GM23338 (cell line): ENCODE results near the gene CHRDL1. TPM values are rescaled to one million over a fixed set of nuclear protein-coding genes. Genes with fewer than 3 reads are reported as not detected.
A peak's percentile ranks its signal among the peaks of the same experiment; 100 is the strongest.

ENCODE experiments used
- ATAC-seq: fragments of 200-7000 bp; cut with Tn5 transposase; 3 replicates; pipeline ENCODE4 v1.9.1; 2020
- DNase-seq: peaks from one replicate; pipeline ENCODE4 v3.0.0-alpha.2; 2015; ENCODE audit warnings: low spot score
- H2AFZ ChIP-seq: fragments of 200-600 bp; sonication (generic); 2 replicates; pipeline ENCODE4 v1.8.0; 2016; ENCODE audit warnings: antibody characterized with exemption, mild to moderate bottlenecking, moderate library complexity
- H3F3A ChIP-seq: fragments of 200-600 bp; sonication (generic); replicated peaks from 2 replicates; pipeline ENCODE4 v1.8.0; 2017; ENCODE audit warnings: antibody characterized with exemption, mixed run types, low read depth
- H3K27ac ChIP-seq: fragments of 200-600 bp; sonication (generic); 2 replicates; pipeline ENCODE4 v1.6.1; 2016; ENCODE audit warnings: low read depth
- H3K27me3 ChIP-seq: fragments of 200-600 bp; sonication (generic); 2 replicates; pipeline ENCODE4 v1.8.0; 2016; ENCODE audit warnings: mild to moderate bottlenecking, mixed run types, moderate library complexity; ENCODE audit not compliant: insufficient read depth
- H3K36me3 ChIP-seq: fragments of 200-600 bp; sonication (generic); 2 replicates; pipeline ENCODE4 v1.8.0; 2016; ENCODE audit warnings: mild to moderate bottlenecking; ENCODE audit not compliant: insufficient read depth
- H3K4me1 ChIP-seq: fragments of 200-600 bp; sonication (generic); 2 replicates; pipeline ENCODE4 v1.8.0; 2016; ENCODE audit warnings: mild to moderate bottlenecking, moderate library complexity; ENCODE audit not compliant: insufficient read depth
- H3K4me2 ChIP-seq: fragments of 200-600 bp; sonication (generic); 2 replicates; pipeline ENCODE4 v1.7.1; 2017; ENCODE audit warnings: mixed run types
- H3K4me3 ChIP-seq: fragments of 200-600 bp; sonication (generic); 2 replicates; pipeline ENCODE4 v1.6.1; 2016; ENCODE audit warnings: mixed run types
- H3K79me2 ChIP-seq: fragments of 200-600 bp; sonication (generic); replicated peaks from 2 replicates; pipeline ENCODE4 v1.8.0; 2017; ENCODE audit warnings: mild to moderate bottlenecking; ENCODE audit not compliant: insufficient read depth
- H3K9me2 ChIP-seq: fragments of 200-600 bp; sonication (generic); 2 replicates; pipeline ENCODE4 v1.8.0; 2017; ENCODE audit not compliant: insufficient read depth
- H4K20me1 ChIP-seq: fragments of 200-600 bp; sonication (generic); replicated peaks from 2 replicates; pipeline ENCODE4 v1.8.0; 2017; ENCODE audit warnings: mild to moderate bottlenecking; ENCODE audit not compliant: insufficient read depth
- H3K27ac Mint-ChIP-seq: 2 replicates; pipeline ENCODE4 v1.8.0; 2020; ENCODE audit warnings: inconsistent platforms, mild to moderate bottlenecking, moderate library complexity, mixed read lengths
- H3K27me3 Mint-ChIP-seq: 3 replicates; pipeline ENCODE4 v1.8.0; 2022; ENCODE audit warnings: low read depth, mild to moderate bottlenecking, moderate library complexity, mixed read lengths, inconsistent platforms; ENCODE audit not compliant: insufficient read depth, poor library complexity
- H3K36me3 Mint-ChIP-seq: 3 replicates; pipeline ENCODE4 v1.8.0; 2021; ENCODE audit warnings: low read depth, mild to moderate bottlenecking, inconsistent platforms, moderate library complexity, mixed read lengths
- H3K4me1 Mint-ChIP-seq: 3 replicates; pipeline ENCODE4 v1.8.0; 2020; ENCODE audit warnings: mild to moderate bottlenecking, inconsistent platforms, mixed read lengths
- H3K4me3 Mint-ChIP-seq: 3 replicates; pipeline ENCODE4 v1.8.0; 2021; ENCODE audit warnings: moderate library complexity, mild to moderate bottlenecking, inconsistent platforms, mixed read lengths
- H3K9me3 Mint-ChIP-seq: 3 replicates; pipeline ENCODE4 v1.8.0; 2020; ENCODE audit warnings: moderate library complexity, mild to moderate bottlenecking, inconsistent platforms, mixed read lengths
- EZH2 ChIP-seq: fragments of 200-600 bp; sonication (generic); IDR thresholded peaks from one replicate; pipeline ENCODE4 v1.8.0; 2017; ENCODE audit warnings: antibody characterized with exemption, mild to moderate bottlenecking, low read depth; ENCODE audit not compliant: unreplicated experiment
- NANOG ChIP-seq: IDR thresholded peaks from 2 replicates; pipeline ENCODE4 v1.6.1; 2016; ENCODE audit warnings: antibody characterized with exemption, borderline replicate concordance
- ZNF114 ChIP-seq: fragments of 250-450 bp; sonication (Bioruptor Pico); IDR thresholded peaks from 2 replicates; pipeline ENCODE4 v1.5.0; 2020; ENCODE audit warnings: mild to moderate bottlenecking, moderate library complexity
- ZNF331 ChIP-seq: fragments of 250-450 bp; sonication (Bioruptor Pico); IDR thresholded peaks from 2 replicates; pipeline ENCODE4 v1.5.0; 2020; ENCODE audit warnings: low read depth, mild to moderate bottlenecking, moderate library complexity
- polyA plus RNA-seq: library from polyadenylated mRNA; unstranded; fragments of >200 nt; fragmentation: Nextera tagmentation; extraction: Ambion mirVana; gene quantifications from 2 replicates; pipeline ENCODE4 v1.2.1, GENCODE V29; 2016
- total RNA-seq: library from RNA; depleted of rRNA; stranded (reverse); fragments of >200 nt; shearing (Covaris generic); gene quantifications from 2 replicates; pipeline ENCODE4 v1.2.3, GENCODE V29; 2014
- TF ChIP-seq, protein P1 (sequence below), 2 experiments: fragments of 200-600 bp in 1 of 2; sonication (generic) in 1 of 2; conservative IDR thresholded peaks; 2 replicates each; pipeline versions ENCODE4 v1.5.1 to v1.6.1; 2016 to 2017; ENCODE audit warnings: antibody characterized with exemption in 2 of 2, low read depth in 2 of 2, mild to moderate bottlenecking in 2 of 2, moderate library complexity in 1 of 2
- TF ChIP-seq, protein P2 (sequence below): IDR thresholded peaks from 2 replicates; pipeline ENCODE4 v1.6.1; 2016; ENCODE audit warnings: antibody characterized with exemption
- TF ChIP-seq, protein P3 (sequence below): fragments of 250-450 bp; sonication (Bioruptor Pico); IDR thresholded peaks from 2 replicates; pipeline ENCODE4 v1.5.0; 2020; ENCODE audit warnings: mild to moderate bottlenecking, moderate library complexity

The CHRDL1 gene
- total and polyA plus RNA-seq, 2 experiments from 2014 or later, result 3.6 to 9.8 TPM

DNA sequence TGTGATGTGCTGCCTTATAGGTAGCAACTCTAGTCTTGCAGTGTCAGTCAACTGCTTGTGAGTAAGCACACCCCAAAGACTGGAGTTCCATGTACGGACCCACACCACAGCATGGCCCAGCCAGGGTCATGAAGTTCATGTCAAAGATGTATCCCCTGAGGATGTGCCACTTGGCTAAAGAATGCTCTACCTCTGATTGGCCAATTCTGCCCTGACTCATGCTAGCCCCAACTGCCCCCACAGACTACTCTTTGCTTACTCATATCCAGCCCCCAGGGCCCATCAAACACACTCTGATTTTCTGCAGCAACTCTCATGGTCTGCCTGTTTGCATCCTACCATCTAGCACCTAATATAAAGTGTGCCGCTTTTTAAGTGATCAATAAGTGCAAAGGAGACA is 62.5 kb downstream of the CHRDL1 start:
- Histone ChIP-seq H3K4me3 (no peak overlapping the region), H3K9me2 (no peaks in the 10 kb centered on the region), H4K20me1 (no peaks in the 10 kb centered on the region), H3K79me2 (no peaks in the 10 kb centered on the region), H3K4me2 (no peak overlapping the region), H3K36me3 (no peaks in the 10 kb centered on the region), H3K27ac (no peak overlapping the region), H3K4me1 (no peaks in the 10 kb centered on the region), H3F3A (no peaks in the 10 kb centered on the region), H3K27me3 (no peaks in the 10 kb centered on the region), H2AFZ (no peak overlapping the region)
- Mint-ChIP-seq H3K27me3 (no peaks in the 10 kb centered on the region), H3K4me3 (no peak overlapping the region), H3K4me1 (peaks cover 14% of the 10 kb centered on the region), H3K36me3 (no peaks in the 10 kb centered on the region), H3K27ac (no peak overlapping the region), H3K9me3 (no peaks in the 10 kb centered on the region)
- no peak for ATAC-seq
- DNase-seq, result no peak
- no peak for TF ChIP-seq ZNF331 (CRISPR knock-in tag)
- TF ChIP-seq, protein P1, sequence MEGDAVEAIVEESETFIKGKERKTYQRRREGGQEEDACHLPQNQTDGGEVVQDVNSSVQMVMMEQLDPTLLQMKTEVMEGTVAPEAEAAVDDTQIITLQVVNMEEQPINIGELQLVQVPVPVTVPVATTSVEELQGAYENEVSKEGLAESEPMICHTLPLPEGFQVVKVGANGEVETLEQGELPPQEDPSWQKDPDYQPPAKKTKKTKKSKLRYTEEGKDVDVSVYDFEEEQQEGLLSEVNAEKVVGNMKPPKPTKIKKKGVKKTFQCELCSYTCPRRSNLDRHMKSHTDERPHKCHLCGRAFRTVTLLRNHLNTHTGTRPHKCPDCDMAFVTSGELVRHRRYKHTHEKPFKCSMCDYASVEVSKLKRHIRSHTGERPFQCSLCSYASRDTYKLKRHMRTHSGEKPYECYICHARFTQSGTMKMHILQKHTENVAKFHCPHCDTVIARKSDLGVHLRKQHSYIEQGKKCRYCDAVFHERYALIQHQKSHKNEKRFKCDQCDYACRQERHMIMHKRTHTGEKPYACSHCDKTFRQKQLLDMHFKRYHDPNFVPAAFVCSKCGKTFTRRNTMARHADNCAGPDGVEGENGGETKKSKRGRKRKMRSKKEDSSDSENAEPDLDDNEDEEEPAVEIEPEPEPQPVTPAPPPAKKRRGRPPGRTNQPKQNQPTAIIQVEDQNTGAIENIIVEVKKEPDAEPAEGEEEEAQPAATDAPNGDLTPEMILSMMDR (conservative IDR thresholded peaks at IDR 0.05; ENCODE audit: low read depth in 2 of 2), result no peak
- no peak for TF ChIP-seq ZNF114
- TF ChIP-seq, protein P2, sequence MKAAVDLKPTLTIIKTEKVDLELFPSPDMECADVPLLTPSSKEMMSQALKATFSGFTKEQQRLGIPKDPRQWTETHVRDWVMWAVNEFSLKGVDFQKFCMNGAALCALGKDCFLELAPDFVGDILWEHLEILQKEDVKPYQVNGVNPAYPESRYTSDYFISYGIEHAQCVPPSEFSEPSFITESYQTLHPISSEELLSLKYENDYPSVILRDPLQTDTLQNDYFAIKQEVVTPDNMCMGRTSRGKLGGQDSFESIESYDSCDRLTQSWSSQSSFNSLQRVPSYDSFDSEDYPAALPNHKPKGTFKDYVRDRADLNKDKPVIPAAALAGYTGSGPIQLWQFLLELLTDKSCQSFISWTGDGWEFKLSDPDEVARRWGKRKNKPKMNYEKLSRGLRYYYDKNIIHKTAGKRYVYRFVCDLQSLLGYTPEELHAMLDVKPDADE, result no peak
- TF ChIP-seq EZH2, result no peak
- TF ChIP-seq NANOG, result no peak

DNA sequence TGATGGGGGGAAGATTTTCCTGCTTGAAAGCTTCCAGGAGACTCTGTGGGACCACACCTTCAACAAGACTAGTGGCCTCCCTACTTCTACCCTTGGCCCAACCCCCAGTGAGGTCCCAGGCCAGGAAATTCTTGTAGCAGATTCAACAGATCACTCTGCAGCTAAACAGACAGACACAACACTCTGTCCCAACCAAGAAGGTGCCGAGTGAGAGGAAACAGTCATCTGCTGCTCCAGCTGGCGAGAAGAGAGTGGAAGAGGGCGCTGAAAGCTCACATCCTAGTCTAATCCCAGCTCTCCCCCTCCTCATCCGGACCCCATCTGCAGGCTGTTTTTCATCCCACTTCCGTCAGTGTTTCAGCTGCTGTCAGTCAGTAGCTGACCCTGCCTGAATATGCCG is 63.4 kb downstream of the CHRDL1 start:
- Histone ChIP-seq H3K4me3 (no peak overlapping the region), H4K20me1 (no peaks in the 10 kb centered on the region), H2AFZ (no peak overlapping the region), H3F3A (no peaks in the 10 kb centered on the region), H3K27ac (no peak overlapping the region), H3K27me3 (no peaks in the 10 kb centered on the region), H3K4me2 (no peak overlapping the region), H3K36me3 (no peaks in the 10 kb centered on the region), H3K9me2 (no peaks in the 10 kb centered on the region), H3K4me1 (no peaks in the 10 kb centered on the region), H3K79me2 (no peaks in the 10 kb centered on the region)
- H3K9me3 Mint-ChIP-seq, result no peaks in the 10 kb centered on the region
- TF ChIP-seq, protein P1 (conservative IDR thresholded peaks at IDR 0.05; ENCODE audit: low read depth in 2 of 2), result peak in 1 of 2 experiments; percentile 15; a peak in 1 of 4 replicates
- TF ChIP-seq, protein P3, sequence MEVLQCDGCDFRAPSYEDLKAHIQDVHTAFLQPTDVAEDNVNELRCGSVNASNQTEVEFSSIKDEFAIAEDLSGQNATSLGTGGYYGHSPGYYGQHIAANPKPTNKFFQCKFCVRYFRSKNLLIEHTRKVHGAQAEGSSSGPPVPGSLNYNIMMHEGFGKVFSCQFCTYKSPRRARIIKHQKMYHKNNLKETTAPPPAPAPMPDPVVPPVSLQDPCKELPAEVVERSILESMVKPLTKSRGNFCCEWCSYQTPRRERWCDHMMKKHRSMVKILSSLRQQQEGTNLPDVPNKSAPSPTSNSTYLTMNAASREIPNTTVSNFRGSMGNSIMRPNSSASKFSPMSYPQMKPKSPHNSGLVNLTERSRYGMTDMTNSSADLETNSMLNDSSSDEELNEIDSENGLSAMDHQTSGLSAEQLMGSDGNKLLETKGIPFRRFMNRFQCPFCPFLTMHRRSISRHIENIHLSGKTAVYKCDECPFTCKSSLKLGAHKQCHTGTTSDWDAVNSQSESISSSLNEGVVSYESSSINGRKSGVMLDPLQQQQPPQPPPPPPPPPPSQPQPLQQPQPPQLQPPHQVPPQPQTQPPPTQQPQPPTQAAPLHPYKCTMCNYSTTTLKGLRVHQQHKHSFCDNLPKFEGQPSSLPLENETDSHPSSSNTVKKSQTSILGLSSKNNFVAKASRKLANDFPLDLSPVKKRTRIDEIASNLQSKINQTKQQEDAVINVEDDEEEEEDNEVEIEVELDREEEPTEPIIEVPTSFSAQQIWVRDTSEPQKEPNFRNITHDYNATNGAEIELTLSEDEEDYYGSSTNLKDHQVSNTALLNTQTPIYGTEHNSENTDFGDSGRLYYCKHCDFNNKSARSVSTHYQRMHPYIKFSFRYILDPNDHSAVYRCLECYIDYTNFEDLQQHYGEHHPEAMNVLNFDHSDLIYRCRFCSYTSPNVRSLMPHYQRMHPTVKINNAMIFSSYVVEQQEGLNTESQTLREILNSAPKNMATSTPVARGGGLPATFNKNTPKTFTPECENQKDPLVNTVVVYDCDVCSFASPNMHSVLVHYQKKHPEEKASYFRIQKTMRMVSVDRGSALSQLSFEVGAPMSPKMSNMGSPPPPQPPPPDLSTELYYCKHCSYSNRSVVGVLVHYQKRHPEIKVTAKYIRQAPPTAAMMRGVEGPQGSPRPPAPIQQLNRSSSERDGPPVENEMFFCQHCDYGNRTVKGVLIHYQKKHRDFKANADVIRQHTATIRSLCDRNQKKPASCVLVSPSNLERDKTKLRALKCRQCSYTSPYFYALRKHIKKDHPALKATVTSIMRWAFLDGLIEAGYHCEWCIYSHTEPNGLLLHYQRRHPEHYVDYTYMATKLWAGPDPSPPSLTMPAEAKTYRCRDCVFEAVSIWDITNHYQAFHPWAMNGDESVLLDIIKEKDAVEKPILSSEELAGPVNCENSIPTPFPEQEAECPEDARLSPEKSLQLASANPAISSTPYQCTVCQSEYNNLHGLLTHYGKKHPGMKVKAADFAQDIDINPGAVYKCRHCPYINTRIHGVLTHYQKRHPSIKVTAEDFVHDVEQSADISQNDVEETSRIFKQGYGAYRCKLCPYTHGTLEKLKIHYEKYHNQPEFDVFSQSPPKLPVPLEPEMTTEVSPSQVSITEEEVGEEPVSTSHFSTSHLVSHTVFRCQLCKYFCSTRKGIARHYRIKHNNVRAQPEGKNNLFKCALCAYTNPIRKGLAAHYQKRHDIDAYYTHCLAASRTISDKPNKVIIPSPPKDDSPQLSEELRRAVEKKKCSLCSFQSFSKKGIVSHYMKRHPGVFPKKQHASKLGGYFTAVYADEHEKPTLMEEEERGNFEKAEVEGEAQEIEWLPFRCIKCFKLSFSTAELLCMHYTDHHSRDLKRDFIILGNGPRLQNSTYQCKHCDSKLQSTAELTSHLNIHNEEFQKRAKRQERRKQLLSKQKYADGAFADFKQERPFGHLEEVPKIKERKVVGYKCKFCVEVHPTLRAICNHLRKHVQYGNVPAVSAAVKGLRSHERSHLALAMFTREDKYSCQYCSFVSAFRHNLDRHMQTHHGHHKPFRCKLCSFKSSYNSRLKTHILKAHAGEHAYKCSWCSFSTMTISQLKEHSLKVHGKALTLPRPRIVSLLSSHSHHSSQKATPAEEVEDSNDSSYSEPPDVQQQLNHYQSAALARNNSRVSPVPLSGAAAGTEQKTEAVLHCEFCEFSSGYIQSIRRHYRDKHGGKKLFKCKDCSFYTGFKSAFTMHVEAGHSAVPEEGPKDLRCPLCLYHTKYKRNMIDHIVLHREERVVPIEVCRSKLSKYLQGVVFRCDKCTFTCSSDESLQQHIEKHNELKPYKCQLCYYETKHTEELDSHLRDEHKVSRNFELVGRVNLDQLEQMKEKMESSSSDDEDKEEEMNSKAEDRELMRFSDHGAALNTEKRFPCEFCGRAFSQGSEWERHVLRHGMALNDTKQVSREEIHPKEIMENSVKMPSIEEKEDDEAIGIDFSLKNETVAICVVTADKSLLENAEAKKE, result no peak
- ATAC-seq, result no peak
- H3K36me3 Mint-ChIP-seq, result no peaks in the 10 kb centered on the region
- peaks cover 14% of the 10 kb centered on the region for H3K4me1 Mint-ChIP-seq
- H3K27ac Mint-ChIP-seq, result no peak overlapping the region
- H3K27me3 Mint-ChIP-seq, result no peaks in the 10 kb centered on the region
- peak; percentile 5 for DNase-seq
- H3K4me3 Mint-ChIP-seq, result no peak overlapping the region
